GM18511 (cell line): ENCODE measurements around the gene SLC7A9.
"Not testable (repeated sequence)": the region's sequence is repeated elsewhere in the genome, so short reads cannot be mapped to it uniquely, and the experiment has no call there.

Source experiments
- ATAC-seq: cut with Tn5 transposase; IDR thresholded peaks from one replicate; pipeline ENCODE4 v1.9.1; 2021; ENCODE audit warnings: mild to moderate bottlenecking, moderate library complexity; ENCODE audit not compliant: unreplicated experiment

Gene SLC7A9

GRCh38 chr19:32865326-32865725 is 4.2 kb downstream of the SLC7A9 start:
- no peak for ATAC-seq

GRCh38 chr19:32864318-32865007 is 5.1 kb downstream of the SLC7A9 start:
- no peak for ATAC-seq

GRCh38 chr19:32863841-32864240 is 5.7 kb downstream of the SLC7A9 start:
- no peak for ATAC-seq

DNA sequence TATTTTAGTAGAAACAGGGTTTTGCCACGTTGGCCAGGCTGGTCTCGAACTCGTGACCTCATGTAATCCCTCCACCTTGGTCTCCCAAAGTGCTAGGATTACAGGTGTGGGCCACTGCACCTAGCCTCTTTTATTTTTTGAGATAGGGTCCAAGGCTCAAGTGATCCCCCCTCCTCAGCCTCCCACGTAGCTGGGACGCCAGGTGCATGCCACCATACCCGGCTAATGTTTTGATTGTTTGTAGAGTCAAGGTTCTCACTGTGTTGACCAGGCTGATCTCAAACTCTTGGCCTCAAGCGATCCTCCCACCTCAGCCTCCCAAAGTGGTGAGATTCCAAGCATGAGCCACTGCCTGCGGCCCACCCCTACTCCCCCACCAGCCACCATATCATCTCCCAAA is 6.3 kb downstream of the SLC7A9 start:
- no peak for ATAC-seq

- ATAC-seq: no peak
Observed at GRCh38 chr19:32862741-32863140, 6.8 kb downstream of the SLC7A9 start.

DNA sequence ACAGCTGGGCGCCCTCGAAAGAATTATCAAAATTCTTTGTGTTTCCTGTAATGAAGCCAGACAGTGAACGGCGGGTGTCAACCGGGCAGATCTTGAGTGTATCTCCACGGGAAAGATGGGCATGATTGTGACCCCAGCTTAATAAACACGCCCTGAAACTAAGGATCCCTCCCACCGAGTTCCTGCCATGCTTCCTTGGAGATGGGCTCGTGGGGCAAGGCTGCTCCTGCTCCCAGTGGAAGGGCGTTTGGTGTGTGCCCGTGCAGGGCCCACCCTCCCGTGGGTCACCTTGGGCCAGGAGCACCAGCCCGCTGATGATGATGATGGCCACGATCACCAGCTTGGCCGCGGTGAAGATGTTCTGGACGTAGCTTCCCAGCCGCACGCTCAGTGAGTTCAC is 7.4 kb downstream of the SLC7A9 start:
- no peak for ATAC-seq

DNA sequence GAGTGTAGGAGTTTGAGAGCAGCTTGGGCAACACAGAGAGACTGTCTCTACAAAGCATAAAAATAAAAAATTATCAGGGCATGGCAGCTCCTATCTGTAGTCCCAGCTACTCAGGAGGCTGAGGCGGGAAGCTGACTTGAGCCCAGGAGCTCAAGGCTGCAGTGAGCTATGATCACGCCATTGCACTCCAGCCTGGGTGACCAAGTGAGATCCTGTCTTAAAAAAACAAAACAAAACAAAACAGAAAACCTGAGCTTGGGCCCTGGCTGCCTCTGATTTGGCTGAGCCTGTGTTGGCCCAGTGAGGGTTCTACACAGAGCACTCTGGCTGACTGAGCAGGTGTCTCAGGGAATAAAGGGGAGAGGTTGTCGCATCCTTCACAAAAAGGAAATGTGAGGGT is 8.0 kb downstream of the SLC7A9 start:
- no peak for ATAC-seq

DNA sequence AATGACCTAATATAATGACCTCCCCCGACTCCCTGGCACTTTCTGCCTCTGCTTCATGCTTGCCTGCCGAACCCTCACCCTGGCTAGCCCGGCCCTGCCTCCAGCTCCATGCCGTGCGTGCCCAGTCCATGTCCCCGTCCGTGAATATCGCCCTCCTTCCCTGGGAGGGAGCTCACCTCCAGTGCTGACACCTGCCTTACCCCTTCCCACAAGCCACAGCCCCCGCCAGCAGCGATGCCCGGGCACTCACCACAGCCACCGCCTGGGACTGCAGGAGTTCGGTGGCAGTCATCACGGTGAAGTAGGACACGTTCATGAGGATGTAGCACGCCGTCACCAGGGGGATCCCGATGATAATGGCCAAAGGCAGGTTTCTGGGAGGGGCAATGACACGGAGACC is 10.0 kb downstream of the SLC7A9 start:
- ATAC-seq: no peak

DNA sequence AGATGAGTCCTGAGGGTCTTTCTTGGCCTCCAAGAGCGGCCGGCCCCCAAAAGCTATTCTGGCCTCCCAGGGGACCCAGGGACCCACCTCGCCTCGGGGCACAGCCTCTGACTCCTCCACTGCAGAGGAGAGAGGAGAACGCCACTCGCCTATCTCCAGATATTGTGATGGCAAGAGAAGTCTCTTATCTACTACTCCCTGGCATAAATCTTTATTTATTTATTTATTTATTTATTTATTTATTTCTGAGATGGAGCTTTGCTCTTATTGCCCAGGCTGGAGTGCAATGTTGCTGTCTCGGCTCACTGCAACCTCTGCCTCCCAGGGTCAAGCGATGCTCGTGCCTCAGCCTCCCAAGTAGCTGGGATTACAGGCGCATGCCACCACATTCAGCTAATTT is 11.0 kb downstream of the SLC7A9 start:
- ATAC-seq: no peak

- ATAC-seq: no peak
Observed at GRCh38 chr19:32858155-32858554, 11.4 kb downstream of the SLC7A9 start.

GRCh38 chr19:32857584-32857983 is 12.0 kb downstream of the SLC7A9 start:
- no peak for ATAC-seq

DNA sequence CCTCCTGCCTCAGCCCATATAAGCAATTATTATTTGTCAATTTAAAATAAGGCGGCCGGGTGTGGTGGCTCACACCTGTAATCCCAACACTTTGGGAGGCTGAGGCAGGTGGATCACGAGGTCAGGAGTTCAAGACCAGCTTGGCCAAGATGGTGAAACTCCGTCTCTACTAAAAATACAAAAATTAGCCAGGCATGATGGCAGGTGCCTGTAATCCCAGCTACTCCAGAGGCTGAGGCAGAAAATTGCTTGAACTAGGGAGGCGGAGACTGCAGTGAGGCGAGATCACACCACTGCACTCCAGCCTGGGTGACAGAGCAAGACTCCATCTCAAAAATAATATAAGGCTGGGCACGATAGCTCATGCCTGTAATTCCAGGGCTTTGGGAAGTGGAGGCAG is 12.7 kb downstream of the SLC7A9 start:
- not testable (repeated sequence) for ATAC-seq

- ATAC-seq: no peak
Observed at GRCh38 chr19:32852216-32852615, 17.4 kb downstream of the SLC7A9 start.

DNA sequence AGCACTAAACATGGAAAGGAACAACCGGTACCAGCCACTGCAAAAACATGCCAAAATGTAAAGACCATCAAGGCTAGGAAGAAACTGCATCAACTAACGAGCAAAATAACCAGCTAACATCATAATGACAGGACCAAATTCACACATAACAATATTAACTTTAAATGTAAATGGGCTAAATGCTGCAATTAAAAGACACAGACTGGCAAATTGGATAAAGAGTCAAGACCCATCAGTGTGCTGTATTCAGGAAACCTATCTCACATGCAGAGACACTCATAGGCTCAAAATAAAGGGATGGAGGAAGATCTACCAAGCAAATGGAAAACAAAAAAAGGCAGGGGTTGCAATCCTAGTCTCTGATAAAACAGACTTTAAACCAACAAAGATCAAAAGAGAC is 21.5 kb downstream of the SLC7A9 start:
- not testable (repeated sequence) for ATAC-seq

DNA sequence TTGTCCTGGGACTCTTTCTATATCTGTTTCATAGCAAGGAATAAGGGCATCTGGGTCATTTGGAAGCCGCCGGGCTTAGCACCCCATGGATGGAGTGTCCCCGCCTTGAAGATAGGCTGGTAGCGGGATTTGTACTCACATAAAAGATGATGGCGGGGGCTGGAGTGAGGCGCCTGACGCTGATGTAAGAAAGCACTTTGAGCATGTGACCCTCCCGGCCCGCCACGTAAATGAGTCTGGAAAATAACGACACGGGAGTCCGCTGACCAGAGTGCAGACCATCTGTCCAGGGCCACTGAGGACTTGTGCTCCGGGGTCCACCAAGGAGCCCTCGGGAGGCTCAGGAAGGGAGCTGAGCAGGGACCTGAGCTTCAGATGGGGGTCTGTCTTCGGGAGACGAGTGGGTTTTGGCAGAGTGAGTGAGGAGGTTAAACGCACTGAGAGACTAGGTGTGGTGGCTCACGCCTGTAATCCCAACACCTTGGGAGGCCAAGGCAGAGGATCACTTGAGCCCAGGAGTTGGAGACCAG is 25.8 kb downstream of the SLC7A9 start:
- no peak for ATAC-seq

DNA sequence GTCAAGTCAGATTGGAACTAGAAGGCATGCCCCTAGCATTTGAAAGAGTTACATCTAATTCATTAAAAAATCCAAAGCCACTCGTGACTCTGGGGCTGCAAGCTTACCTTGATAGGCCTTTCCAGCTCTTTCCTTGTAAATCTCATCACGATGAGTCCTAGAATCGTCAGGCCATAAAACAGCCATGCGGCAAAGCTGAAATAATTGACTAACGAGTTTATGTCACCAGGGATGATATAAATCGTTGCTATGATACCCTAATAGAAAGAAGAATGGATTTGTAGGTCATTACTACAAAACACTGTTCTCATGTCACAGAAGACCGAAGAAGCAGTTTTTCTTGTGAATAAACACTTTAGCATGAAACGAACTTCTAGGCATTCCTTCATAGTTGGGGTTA is 27.5 kb downstream of the SLC7A9 start:
- ATAC-seq: no peak

DNA sequence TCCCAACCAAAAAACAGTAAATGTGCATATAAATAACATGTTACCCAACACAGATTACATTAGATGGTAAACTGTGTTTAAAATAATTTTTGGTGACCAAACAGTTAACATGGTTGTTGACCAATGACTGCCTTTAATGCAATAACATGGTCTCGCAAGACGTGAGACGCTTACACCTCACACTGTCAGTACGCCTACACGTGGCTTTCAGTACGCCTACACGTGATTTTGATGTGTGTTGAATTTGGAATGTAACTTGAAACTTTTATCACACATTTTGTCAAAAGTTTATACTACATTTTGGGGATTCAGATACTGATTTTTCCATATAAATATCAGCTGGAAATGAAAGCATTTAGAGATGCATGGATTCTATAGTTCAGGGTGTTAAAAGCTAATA is 32.0 kb downstream of the SLC7A9 start:
- ATAC-seq: no peak

- ATAC-seq: not testable (repeated sequence)
Observed at GRCh38 chr19:32833388-32833787, 36.2 kb downstream of the SLC7A9 start.

DNA sequence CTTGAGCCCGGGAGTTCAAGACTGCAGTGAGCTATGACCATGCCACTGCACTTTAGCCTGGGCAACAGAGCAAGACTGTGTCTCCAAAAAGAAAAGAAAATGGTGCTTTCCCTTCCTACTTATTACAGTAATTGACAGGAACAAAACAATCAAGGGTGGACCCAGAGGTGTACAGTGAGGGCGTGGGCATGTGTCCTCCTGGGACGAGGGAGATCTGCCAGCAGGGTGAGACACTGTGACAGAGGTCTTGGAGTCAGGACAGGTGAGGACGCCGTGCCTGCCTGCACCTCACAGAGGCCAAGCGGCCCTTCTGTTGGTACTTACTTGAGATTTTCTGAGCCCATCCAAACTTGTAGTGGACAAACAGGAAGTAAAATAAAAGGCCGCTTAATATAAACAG is 36.7 kb downstream of the SLC7A9 start:
- not testable (repeated sequence) for ATAC-seq

GRCh38 chr19:32832094-32832493 is 37.5 kb downstream of the SLC7A9 start:
- not testable (repeated sequence) for ATAC-seq

DNA sequence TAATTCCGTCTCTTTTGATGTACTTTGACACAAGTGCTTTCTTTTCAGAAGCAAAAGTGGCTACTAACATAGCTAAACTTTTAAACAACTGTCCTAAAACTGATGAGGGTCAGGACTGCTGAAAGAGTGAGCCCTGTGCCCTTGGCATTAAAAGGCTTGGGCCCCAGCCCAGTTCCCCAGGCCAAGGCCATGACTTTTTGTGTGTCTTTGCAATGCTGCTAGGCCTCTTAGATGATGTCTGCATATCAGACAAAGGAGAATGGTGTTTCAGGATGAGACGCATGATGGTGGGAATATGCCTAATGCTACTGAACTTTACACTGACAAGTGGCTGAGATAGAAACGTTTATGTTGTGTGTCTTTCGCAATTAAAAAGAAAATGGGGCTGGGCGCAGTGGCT is 38.0 kb downstream of the SLC7A9 start:
- no peak for ATAC-seq

DNA sequence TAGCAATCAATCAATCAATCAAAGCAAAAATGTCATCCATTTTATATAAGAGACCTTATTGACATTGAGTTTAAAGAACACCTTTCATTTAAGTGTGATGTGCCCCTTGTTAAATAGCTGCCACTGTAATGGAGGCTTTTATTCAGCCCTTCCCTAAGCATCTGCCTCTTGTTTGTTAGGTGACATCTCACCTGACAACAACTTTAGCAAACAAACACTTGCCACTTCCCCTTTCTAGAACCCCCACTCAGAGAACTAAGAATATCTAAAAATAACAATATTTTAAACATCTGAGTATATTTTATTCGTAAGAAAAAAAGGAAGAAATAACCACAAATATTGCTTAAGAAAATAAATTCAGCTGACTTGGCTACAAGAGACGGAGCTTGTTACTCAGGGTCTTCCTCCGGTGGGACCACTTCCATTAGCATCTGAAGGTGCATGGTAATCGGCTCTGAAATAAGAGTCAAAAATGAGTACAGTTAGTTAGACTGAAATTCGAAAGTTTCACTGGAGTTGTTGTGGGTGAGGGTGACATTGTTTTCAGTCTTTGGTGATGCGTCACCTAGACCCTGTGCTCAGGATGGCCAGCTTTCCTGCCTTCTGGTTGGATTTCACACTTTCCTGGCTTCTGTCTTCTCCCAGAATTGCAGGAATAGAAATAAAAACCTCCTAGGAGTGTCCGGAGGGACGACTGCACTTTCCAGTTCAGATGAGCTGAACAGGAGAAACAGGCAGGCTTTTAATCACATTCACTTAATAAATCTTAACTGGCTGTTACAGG is 39.1 kb downstream of the SLC7A9 start:
- ATAC-seq: no peak
